ENCODE measurements around the gene CORO1A.
"Not testable (repeated sequence)": the region's sequence is repeated elsewhere in the genome, so short reads cannot be mapped to it uniquely, and the experiment has no call there.

DNA sequence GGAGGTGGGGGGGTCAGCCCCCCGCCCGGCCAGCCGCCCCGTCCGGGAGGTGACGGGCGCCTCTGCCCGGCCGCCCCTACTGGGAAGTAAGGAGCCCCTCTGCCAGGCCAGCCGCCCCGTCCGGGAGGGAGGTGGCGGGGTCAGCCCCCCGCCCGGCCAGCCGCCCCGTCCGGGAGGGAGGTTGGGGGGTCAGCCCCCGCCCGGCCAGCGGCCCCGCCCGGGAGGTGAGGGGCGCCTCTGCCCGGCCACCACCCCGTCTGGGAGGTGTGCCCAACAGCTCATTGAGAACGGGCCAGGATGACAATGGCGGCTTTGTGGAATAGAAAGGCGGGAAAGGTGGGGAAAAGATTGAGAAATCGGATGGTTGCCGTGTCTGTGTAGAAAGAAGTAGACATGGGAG lies 13.3 kb upstream of the CORO1A start:
- TF ChIP-seq, protein P1, sequence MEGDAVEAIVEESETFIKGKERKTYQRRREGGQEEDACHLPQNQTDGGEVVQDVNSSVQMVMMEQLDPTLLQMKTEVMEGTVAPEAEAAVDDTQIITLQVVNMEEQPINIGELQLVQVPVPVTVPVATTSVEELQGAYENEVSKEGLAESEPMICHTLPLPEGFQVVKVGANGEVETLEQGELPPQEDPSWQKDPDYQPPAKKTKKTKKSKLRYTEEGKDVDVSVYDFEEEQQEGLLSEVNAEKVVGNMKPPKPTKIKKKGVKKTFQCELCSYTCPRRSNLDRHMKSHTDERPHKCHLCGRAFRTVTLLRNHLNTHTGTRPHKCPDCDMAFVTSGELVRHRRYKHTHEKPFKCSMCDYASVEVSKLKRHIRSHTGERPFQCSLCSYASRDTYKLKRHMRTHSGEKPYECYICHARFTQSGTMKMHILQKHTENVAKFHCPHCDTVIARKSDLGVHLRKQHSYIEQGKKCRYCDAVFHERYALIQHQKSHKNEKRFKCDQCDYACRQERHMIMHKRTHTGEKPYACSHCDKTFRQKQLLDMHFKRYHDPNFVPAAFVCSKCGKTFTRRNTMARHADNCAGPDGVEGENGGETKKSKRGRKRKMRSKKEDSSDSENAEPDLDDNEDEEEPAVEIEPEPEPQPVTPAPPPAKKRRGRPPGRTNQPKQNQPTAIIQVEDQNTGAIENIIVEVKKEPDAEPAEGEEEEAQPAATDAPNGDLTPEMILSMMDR (IDR thresholded peaks at IDR 0.05) = not testable (repeated sequence)
- TF ChIP-seq POLR2AphosphoS5 (IDR thresholded peaks at IDR 0.05; ENCODE audit: low read depth, low read length); SIN3A (IDR thresholded peaks at IDR 0.05; ENCODE audit: borderline replicate concordance, insufficient read depth, low read depth, low read length): not testable (repeated sequence)
- TF ChIP-seq, protein P2, sequence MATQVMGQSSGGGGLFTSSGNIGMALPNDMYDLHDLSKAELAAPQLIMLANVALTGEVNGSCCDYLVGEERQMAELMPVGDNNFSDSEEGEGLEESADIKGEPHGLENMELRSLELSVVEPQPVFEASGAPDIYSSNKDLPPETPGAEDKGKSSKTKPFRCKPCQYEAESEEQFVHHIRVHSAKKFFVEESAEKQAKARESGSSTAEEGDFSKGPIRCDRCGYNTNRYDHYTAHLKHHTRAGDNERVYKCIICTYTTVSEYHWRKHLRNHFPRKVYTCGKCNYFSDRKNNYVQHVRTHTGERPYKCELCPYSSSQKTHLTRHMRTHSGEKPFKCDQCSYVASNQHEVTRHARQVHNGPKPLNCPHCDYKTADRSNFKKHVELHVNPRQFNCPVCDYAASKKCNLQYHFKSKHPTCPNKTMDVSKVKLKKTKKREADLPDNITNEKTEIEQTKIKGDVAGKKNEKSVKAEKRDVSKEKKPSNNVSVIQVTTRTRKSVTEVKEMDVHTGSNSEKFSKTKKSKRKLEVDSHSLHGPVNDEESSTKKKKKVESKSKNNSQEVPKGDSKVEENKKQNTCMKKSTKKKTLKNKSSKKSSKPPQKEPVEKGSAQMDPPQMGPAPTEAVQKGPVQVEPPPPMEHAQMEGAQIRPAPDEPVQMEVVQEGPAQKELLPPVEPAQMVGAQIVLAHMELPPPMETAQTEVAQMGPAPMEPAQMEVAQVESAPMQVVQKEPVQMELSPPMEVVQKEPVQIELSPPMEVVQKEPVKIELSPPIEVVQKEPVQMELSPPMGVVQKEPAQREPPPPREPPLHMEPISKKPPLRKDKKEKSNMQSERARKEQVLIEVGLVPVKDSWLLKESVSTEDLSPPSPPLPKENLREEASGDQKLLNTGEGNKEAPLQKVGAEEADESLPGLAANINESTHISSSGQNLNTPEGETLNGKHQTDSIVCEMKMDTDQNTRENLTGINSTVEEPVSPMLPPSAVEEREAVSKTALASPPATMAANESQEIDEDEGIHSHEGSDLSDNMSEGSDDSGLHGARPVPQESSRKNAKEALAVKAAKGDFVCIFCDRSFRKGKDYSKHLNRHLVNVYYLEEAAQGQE (IDR thresholded peaks at IDR 0.05; ENCODE audit: insufficient read depth in 1 of 2, low read depth in 2 of 2, low read length in 1 of 2) = not testable (repeated sequence)
